HS-27A (cell line): Measurements from ENCODE around the gene EFHC2.
A peak's percentile ranks its signal among the peaks of the same experiment; 100 is the strongest.
"Not testable (repeated sequence)": the region's sequence is repeated elsewhere in the genome, so short reads cannot be mapped to it uniquely, and the experiment has no call there.

Experiments
- DNase-seq: peaks from one replicate; pipeline ENCODE4 v3.0.0-alpha.2; 2012; ENCODE audit warnings: low read depth, missing footprints

The EFHC2 gene

DNA sequence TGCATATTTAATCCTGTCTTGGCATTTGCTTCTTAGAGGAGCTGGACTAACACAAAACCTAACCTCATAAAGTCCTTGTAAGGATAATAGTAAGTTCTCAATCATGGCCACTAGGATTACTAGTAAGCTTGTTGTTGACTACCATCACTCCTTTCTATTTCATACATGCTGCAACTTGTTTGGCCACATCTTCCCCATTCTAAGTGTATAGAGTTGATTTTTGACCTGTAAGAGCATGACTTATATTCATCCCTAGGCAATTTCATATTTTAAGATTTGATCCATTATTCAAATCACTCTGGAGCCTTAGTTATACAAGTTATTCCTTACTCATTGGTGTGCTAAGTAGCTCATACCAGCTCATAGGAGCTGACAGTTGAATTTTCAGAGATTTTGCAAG lies 109.4 kb downstream of the EFHC2 start:
- DNase-seq: no peak

DNA sequence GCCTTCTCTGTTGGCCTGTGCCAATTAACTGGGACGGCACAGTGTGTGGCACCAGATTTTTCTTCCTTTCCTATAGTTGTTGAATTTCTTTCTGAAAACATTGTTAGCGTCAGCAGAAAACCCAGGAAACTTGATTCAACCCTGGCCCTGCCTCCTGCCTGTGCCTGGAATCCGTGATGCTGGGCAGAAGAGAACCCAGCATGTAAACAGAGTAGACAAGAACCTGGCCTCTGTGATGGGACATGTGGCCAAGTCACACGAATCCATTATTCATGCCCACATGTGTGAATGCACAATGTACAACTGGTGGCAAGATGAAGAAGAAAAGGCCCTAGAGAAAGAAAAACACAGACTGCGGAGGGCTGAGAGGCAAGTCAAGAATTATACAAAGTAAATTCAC lies 111.4 kb downstream of the EFHC2 start:
- no peak for DNase-seq

GRCh38 chrX:44228621-44229020 lies 114.9 kb downstream of the EFHC2 start:
- DNase-seq: no peak

DNA sequence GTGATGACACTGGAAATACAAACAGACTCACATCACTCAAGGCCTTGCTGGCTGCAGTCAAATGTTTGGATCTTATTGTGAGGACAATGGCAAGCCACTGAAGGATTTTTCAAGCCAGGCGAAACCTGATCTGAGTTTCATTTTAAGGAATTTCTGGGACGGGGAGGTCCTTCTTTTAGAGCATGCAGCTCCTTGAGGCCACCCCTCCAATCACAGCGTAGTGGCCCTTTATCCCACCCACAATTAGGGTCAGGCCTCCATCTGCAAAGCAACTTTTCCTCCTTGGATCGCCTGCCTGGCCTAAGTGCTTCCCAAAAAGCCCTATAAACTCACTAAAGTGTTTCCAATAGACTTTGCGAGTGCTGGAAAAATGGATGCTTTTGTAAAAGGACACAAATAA lies 115.5 kb downstream of the EFHC2 start:
- DNase-seq: no peak

DNA sequence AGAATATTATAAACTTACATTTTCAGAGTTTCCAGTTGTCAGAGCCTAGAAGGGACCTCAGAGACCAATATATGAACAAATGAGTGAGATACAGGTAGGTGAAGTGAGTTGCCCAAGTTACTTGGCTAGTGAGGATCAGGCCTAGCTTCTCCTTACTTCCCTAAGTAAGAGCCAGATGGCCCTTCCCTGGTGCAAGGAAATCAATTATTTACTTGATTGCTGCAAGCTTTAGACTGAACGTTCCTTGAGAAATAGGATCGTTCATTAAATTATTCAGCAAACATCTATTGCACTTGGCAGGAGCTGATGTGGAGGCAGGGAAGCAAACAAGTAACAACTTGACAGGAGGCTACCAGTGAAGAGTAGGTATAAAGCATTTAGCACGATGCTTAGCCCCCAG lies 117.8 kb downstream of the EFHC2 start:
- DNase-seq: no peak

- no peak for DNase-seq
Observed at GRCh38 chrX:44224760-44225159, 118.7 kb downstream of the EFHC2 start.

GRCh38 chrX:44223150-44223549 lies 120.3 kb downstream of the EFHC2 start:
- peak; percentile 12 for DNase-seq

DNA sequence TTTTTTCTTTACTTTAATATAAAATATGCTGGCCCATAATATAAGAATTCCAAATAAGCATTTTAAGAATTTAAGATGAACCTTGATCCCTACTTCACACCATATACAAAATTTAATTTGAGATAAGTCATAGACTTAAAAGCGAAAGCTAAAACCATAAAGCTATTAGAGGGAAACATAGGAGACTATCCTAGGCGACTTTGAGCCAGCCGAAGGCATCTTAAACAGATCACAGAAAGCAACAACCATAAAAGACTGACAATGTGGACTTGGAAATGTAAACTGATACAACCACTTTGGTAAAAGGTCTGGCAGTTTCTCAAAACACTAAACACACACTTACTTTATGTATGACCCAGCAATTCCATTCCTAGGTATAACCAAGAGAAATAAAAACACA lies 125.0 kb downstream of the EFHC2 start:
- no peak for DNase-seq

DNA sequence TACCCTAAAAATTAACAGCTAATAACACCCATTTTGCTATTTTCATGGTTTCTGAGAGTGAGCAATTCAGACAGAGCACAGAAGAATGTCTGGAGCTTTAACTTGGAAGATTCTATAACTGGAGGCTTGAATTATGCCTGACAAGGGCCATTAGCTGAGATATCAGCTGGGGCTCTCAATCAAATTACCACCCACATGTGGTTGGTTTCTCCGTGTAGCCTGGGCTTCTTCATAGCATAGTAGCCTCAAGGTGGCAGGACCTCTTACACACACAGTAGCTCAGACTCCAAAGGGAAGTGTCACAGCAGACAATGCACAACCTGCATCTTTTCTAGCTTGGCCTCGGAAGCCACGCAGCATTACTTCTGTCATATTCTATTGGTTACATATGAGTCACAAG lies 127.3 kb downstream of the EFHC2 start:
- DNase-seq: no peak

DNA sequence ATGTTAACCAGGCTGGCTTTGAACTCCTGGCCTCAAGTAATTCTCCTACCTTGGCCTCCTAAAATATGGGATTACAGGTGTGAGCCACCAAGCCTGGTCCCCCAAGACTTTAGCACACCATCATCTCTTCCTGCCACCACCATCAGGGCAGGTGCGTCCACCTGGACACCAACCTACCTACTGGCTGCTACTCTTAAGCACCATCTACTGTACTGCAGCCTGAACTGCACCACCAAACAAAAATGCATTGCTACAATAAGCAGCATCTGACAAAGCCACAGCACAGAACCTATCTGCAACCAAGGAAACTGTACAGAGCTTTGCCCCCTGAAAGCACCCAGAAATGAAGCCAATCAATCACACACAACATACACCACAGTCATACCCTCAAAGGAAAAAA lies 139.7 kb downstream of the EFHC2 start:
- no peak for DNase-seq

DNA sequence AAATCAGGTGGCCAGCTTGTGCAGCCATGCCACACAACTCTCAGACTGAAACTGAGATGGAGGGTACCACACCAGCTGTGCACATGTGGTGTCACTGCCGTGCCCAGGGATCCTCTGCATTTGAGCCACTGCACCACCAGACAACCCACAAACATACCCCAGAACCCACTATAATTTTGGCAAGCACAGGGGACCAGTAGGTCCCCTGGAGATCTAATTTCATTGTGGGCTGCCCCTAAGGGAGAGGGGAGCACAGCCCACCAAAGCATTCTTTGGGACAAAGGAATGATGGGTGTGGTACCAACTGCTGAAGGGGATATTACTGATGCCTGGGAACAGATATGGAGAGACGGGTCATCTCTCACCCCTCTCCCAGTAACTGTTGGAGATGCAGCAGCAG lies 140.9 kb downstream of the EFHC2 start:
- no peak for DNase-seq

DNA sequence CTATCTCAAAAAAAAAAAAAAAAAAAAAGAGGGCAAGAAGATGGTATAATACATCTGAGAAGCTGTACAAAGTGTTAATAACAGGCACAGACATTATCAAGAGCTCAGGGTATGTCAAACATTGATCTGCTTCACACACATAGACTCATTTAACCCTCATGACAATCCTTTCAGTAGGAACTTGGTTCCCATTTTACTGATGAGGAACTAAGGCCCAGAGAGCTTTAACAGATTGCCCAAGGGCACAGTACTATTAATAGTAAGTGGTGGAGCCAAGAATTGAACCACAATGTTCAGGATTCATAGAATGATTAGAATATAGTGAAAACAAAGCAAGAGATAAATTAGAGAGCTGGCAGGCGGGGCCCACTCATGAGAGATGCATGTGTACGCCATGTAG lies 154.4 kb downstream of the EFHC2 start:
- no peak for DNase-seq

DNA sequence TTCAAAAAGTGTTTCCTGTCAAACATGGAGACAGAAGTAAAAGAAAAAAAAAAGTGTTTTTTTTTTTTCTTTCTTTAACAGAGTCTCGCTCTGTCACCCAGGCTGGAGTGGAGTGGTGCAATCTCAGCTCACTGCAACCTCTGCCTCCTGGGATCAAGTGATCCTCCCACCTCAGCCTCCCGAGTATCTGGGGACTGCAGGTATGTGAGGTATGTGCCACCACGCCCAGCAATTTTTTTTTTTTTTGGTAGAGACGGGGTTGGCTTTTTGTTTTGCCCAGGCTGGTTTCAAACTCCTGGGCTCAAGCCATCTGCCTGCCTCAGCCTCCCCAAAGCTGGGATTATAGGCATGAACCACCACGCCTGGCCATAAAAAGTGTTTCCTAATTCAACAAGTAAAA lies 155.6 kb downstream of the EFHC2 start:
- not testable (repeated sequence) for DNase-seq

- no peak for DNase-seq
Observed at GRCh38 chrX:44183329-44183728, 160.1 kb downstream of the EFHC2 start.

DNA sequence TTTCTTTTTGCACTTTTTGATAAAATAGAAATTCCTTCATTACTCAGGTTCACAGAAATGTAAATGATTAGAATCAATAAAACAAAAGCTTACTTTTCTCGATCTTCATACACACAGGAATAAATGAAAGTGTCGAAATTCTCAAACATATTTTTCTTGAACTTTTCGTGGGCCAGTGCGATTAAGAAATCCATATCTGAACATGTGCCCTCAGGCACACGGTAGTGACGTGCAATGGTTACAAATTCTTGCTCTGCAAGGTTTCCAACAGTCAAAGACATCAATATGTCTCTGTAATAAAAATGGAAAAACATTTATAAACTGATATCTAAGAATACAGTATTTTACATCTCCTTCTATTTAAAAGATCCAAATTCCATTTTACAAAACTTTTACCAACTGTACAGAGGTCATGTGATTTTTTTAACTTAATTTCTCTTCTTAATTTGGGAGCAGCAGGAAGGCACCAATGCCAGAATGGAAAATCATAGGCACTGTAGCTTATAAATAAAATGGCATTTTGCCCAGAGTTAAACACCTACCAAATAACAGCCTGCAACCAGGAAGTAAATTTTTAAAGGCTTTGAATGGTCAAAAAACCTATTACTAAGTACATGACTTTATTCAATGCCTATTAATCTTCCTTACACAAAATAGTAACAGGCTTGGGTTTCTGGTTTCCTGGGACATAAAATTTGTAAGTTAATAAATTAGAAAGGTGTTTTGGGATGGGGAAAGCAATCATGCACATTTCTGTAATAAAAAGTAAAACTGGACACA lies 165.0 kb downstream of the EFHC2 start:
- DNase-seq: no peak

DNA sequence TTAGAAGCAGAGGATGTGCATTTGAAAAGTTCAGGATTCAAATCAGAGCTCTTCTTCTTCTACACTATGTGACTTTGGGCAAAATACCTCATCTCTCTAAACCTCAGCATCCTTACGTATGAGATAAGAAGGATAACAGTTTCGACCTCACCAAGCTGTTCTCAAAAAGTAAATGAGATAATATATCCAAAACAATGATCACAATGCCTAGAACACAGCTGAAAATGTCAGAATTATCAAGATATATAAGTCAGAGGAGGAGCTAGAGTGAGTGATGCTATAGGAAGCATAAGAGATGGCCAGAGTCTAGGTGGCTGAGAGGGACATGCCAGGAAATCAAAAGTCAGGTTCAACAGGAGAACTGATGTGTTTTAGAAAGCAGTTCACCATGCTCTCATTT lies 168.0 kb downstream of the EFHC2 start:
- no peak for DNase-seq

GRCh38 chrX:44174061-44174460 lies 169.4 kb downstream of the EFHC2 start:
- no peak for DNase-seq

GRCh38 chrX:44173219-44173618 lies 170.3 kb downstream of the EFHC2 start:
- DNase-seq: no peak

GRCh38 chrX:44167116-44167515 lies 176.4 kb downstream of the EFHC2 start:
- no peak for DNase-seq

DNA sequence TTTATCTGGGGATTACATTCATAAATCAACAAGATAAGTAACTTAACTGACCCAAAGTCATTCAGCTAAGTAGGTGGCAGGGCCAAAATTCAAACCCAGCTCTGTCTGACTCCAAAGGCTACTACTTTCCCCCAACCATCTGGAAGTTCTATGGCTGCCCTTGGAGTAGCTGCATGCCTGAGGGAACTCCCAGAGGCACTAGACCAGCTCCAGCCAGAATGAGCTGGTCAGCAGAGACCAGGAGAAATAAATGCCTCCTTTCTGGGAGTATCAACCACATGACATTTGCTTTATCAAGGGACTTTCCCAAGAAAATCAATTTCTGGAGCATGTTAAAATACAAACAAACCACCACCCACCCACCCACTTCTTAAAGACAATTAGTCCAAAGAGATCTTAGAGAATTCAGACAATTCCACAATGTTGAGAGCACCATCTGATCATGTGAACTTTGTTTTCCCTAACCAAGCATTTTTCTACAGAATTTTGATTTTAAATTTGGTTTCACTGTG lies 180.5 kb downstream of the EFHC2 start:
- no peak for DNase-seq

DNA sequence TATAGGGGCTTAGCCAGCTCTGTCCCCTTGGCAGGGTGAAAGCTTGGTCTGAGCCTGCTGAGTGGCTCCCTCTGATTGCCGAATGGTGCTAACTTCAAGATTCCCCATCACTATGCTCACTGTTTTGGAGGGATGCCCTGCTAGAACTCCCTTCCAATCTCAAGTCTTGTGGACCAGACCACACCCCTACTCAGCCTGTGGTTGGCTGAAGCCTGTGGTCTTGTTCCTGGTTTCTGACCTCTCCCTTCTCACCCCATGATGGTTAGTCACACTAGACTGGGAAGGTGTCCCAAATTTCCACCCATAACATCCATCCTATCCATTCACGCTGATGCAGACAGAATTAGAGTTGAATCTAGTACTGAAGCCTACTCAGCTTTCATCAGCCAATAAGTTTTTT lies 185.6 kb downstream of the EFHC2 start:
- no peak for DNase-seq

DNA sequence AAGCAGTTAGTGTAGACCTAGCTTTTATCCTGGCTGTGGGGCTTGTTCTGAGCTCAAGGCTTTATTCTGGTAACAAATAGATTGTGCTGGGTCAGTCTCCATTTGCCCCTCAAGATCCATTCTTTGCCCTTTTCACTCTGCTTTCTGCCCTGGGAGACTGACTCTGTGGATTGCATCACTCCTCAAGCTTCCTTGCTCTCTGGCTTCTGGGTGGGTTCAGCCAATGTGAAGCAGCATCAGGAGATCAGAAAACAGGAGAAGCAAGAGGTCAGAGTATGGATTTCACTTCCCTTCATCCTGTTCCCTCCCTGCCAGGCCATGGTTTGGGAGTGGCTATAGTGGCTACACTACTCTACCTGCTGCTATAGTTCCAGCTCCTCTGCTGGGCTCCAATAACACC lies 186.2 kb downstream of the EFHC2 start:
- no peak for DNase-seq

- no peak for DNase-seq
Observed at GRCh38 chrX:44156726-44157125, 186.7 kb downstream of the EFHC2 start.

- no peak for DNase-seq
Observed at GRCh38 chrX:44155126-44155525, 188.3 kb downstream of the EFHC2 start.
